NB4 (cell line): ENCODE measurements around the gene TRIM42.

Experiments used
- DNase-seq: peaks from one replicate; pipeline ENCODE4 v3.0.0; 2010; ENCODE audit warnings: low read depth
- H3K4me3 ChIP-seq: one replicate; pipeline ENCODE4 v1.5.1; 2011; ENCODE audit warnings: mild to moderate bottlenecking, low read depth, low read length, moderate library complexity
- CTCF ChIP-seq: IDR thresholded peaks from one replicate; pipeline ENCODE4 v1.5.1; 2012; ENCODE audit warnings: low read depth, low read length
- MAX ChIP-seq: IDR thresholded peaks from 2 replicates; pipeline ENCODE4 v1.6.1; 2011; ENCODE audit warnings: low read depth, low read length
- MYC ChIP-seq: IDR thresholded peaks from 2 replicates; pipeline ENCODE4 v1.6.1; 2011; ENCODE audit warnings: low read depth, low read length
- POLR2A ChIP-seq: IDR thresholded peaks from 2 replicates; pipeline ENCODE4 v1.6.1; 2011; ENCODE audit warnings: mild to moderate bottlenecking; ENCODE audit not compliant: insufficient read length; ENCODE audit errors: extremely low read depth

The TRIM42 gene

GRCh38 chr3:140719841-140720614 lies 42.2 kb downstream of the TRIM42 start:
- no peak overlapping the region for H3K4me3 ChIP-seq
- DNase-seq, result no peak
- TF ChIP-seq MYC (no peak), POLR2A (no peak), MAX (no peak), CTCF (no peak)

- DNase-seq, result no peak
- TF ChIP-seq CTCF (no peak), MAX (no peak), POLR2A (no peak), MYC (no peak)
Observed at GRCh38 chr3:140723576-140723975, 45.7 kb downstream of the TRIM42 start.

GRCh38 chr3:140724856-140725812 lies 47.3 kb downstream of the TRIM42 start:
- no peak overlapping the region for H3K4me3 ChIP-seq
- DNase-seq, result no peak
- TF ChIP-seq MAX (no peak), MYC (no peak), POLR2A (no peak), CTCF (no peak)

More at GRCh38 chr3:140723576-140723975, 45.7 kb downstream of the TRIM42 start:
- H3K4me3 ChIP-seq, result no peak overlapping the region

GRCh38 chr3:140726066-140726465 lies 48.2 kb downstream of the TRIM42 start:
- no peak overlapping the region for H3K4me3 ChIP-seq
- no peak for TF ChIP-seq MAX
- no peak for TF ChIP-seq POLR2A
- TF ChIP-seq MYC, result no peak
- TF ChIP-seq CTCF, result no peak
- no peak for DNase-seq

GRCh38 chr3:140727886-140728285 lies 50.0 kb downstream of the TRIM42 start:
- no peak for TF ChIP-seq MAX
- TF ChIP-seq POLR2A, result no peak
- no peak for TF ChIP-seq CTCF
- TF ChIP-seq MYC, result no peak
- no peak for DNase-seq
- no peak overlapping the region for H3K4me3 ChIP-seq
